Testis (tissue), 2 donors: ENCODE results near the gene PITRM1.
"Not testable (repeated sequence)": the region's sequence is repeated elsewhere in the genome, so short reads cannot be mapped to it uniquely, and the experiment has no call there.

Experiments used
- CTCF ChIP-seq, 3 experiments: fragments of 450-650 bp in 2 of 3; fragments of 200-600 bp in 1 of 3; sonication (generic) in 1 of 3; IDR thresholded peaks; one replicate each; pipeline ENCODE4 v1.5.1; 2016 to 2019; ENCODE audit warnings: antibody characterized with exemption in 3 of 3, mild to moderate bottlenecking in 2 of 3, moderate library complexity in 1 of 3
- POLR2A ChIP-seq: fragments of 450-650 bp; IDR thresholded peaks from one replicate; pipeline ENCODE4 v1.6.1; 2017; ENCODE audit warnings: antibody characterized with exemption, mild to moderate bottlenecking, moderate library complexity

DNA sequence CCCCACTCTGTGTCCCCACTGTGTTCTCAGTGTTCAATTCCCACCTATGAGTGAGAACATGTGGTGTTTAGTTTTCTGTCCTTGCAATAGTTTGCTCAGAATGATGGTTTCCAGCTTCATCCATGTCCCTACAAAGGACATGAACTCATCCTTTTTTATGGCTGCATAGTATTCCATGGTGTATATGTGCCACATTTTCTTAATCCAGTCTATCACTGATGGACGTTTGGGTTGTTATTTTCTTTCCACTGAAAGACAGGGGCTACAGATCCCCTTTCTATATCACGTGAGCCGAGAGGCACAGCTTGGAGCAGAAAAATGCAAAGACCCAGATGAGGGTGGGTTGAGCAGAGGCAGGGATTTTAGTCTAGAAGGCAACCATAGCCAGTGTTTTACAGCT is 14.6 kb upstream of the PITRM1 start:
- TF ChIP-seq CTCF (IDR thresholded peaks at IDR 0.05); POLR2A: not testable (repeated sequence)
